ENCODE data around the gene TP53TG3C. TPM values are rescaled to one million over a fixed set of nuclear protein-coding genes. Genes with fewer than 3 reads are reported as not detected.

The TP53TG3C gene, protein sequence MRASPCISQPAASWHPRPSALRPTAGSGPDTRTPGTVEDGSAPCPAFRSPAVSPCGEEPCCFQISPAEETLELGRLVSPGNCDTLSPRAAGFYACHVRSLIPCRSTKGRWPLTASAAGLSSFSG
- not detected in 2 replicates for polyA plus RNA-seq

DNA sequence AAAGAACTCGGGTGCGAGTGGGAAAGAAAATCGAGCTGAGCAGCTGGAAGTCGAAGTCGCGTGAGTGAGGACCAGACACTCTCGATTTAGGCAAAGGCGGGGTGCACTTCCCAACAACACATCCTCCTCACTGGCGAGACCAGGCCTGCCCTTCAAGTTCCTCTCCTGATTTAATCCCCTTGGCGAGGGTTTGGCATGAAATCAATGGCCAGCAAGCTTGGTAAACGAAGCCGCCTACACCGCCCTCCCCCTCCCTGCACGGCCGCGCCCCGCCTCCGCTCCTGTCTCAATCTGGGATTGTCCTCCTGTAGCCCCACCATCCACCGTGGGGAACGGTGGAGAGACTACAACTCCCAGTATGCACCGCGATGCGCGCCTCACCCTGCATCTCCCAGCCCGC, at the start of gene TP53TG3C:
Gene TP53TG3C (plus strand): TSS at position 301 of the 400 bp plus-strand sequence. CDS start 68 bp downstream, at position 369.

Other genes starting within 250 kb of the TP53TG3C start
- gene TP53TG3E, start 110.1 kb downstream of the TP53TG3C start, polyA plus RNA-seq: not detected in 2 replicates
- not detected in 2 replicates for gene TP53TG3B, start 166.6 kb downstream of the TP53TG3C start, polyA plus RNA-seq